Stomach smooth muscle (tissue), 2 donors: ENCODE data around the gene SHISA8.

Experiments used
- H3K27ac ChIP-seq: one replicate; pipeline ENCODE4 v1.7.0; 2013; ENCODE audit warnings: mild to moderate bottlenecking, low read length, inconsistent platforms
- H3K27me3 ChIP-seq, 2 donors: one replicate each; pipeline ENCODE4 v1.7.0; 2013; ENCODE audit warnings: low read length in 2 of 2; ENCODE audit not compliant: insufficient read depth in 2 of 2, control insufficient read depth in 1 of 2
- H3K36me3 ChIP-seq, 2 donors: one replicate each; pipeline ENCODE4 v1.7.0; 2013; ENCODE audit warnings: low read length in 2 of 2; ENCODE audit not compliant: control insufficient read depth in 2 of 2, insufficient read depth in 2 of 2
- H3K4me1 ChIP-seq: one replicate; pipeline ENCODE4 v1.7.0; 2013; ENCODE audit warnings: low read length; ENCODE audit not compliant: control insufficient read depth, insufficient read depth
- H3K4me3 ChIP-seq, 2 donors: one replicate each; pipeline ENCODE4 v1.7.0; 2013; ENCODE audit warnings: low read length in 2 of 2
- H3K9ac ChIP-seq, 2 donors: one replicate each; pipeline ENCODE4 v1.7.0; 2013; ENCODE audit warnings: low read length in 2 of 2, mild to moderate bottlenecking in 1 of 2
- H3K9me3 ChIP-seq, 2 donors: one replicate each; pipeline ENCODE4 v1.7.0; 2013; ENCODE audit warnings: low read length in 2 of 2; ENCODE audit not compliant: control insufficient read depth in 2 of 2
- donor health status: healthy.
- donor health status: Pancreatic carcinoma.

The SHISA8 gene

GRCh38 chr22:41868556-41868955, 46.3 kb downstream of the SHISA8 start:
- Histone ChIP-seq H3K9ac (no peak overlapping the region), H3K27ac (no peak overlapping the region), H3K4me3 (no peak overlapping the region), H3K27me3 (no peaks in the 10 kb centered on the region), H3K36me3 (peaks cover 24 to 26% of the 10 kb centered on the region in 2 donors), H3K9me3 (no peaks in the 10 kb centered on the region), H3K4me1 (no peaks in the 10 kb centered on the region)

- H3K36me3 ChIP-seq: peaks cover 11 to 12% of the 10 kb centered on the region in 2 donors
- no peaks in the 10 kb centered on the region for H3K27me3 ChIP-seq
- no peaks in the 10 kb centered on the region for H3K9me3 ChIP-seq
- H3K4me1 ChIP-seq: peaks cover 19% of the 10 kb centered on the region
- peak overlapping the region; percentile 82 for H3K27ac ChIP-seq
- H3K4me3 ChIP-seq: no peak overlapping the region
- H3K9ac ChIP-seq: no peak overlapping the region
These were observed 51.4 kb downstream of the SHISA8 start for GRCh38 chr22:41863472-41863871.

GRCh38 chr22:41862530-41863266, 52.2 kb downstream of the SHISA8 start:
- H3K4me1 ChIP-seq: peaks cover 19% of the 10 kb centered on the region
- H3K27ac ChIP-seq: peak overlapping the region; percentile 82
- H3K4me3 ChIP-seq: peak overlapping the region; percentile 7 to 35
- no peaks in the 10 kb centered on the region for H3K9me3 ChIP-seq
- H3K36me3 ChIP-seq: peaks cover 6% of the 10 kb centered on the region in 2 donors
- H3K9ac ChIP-seq: peak overlapping the region; percentile 39 to 64
- H3K27me3 ChIP-seq: no peaks in the 10 kb centered on the region

- H3K9me3 ChIP-seq: no peaks in the 10 kb centered on the region
- peaks cover 22% of the 10 kb centered on the region for H3K4me1 ChIP-seq
- peak overlapping the region; percentile 7 to 35 for H3K4me3 ChIP-seq
- H3K9ac ChIP-seq: peak overlapping the region; percentile 39 to 64
- peaks cover 4 to 5% of the 10 kb centered on the region in 2 donors for H3K36me3 ChIP-seq
- peak overlapping the region; percentile 82 for H3K27ac ChIP-seq
- H3K27me3 ChIP-seq: no peaks in the 10 kb centered on the region
These were observed 52.7 kb downstream of the SHISA8 start for GRCh38 chr22:41862160-41862529.
